HG02852 (cell line): ENCODE measurements around the gene ME3.

ENCODE experiments used
- ATAC-seq: cut with Tn5 transposase; IDR thresholded peaks from one replicate; pipeline ENCODE4 v1.9.1; 2021; ENCODE audit warnings: mild to moderate bottlenecking, moderate library complexity; ENCODE audit not compliant: unreplicated experiment

Gene ME3

DNA sequence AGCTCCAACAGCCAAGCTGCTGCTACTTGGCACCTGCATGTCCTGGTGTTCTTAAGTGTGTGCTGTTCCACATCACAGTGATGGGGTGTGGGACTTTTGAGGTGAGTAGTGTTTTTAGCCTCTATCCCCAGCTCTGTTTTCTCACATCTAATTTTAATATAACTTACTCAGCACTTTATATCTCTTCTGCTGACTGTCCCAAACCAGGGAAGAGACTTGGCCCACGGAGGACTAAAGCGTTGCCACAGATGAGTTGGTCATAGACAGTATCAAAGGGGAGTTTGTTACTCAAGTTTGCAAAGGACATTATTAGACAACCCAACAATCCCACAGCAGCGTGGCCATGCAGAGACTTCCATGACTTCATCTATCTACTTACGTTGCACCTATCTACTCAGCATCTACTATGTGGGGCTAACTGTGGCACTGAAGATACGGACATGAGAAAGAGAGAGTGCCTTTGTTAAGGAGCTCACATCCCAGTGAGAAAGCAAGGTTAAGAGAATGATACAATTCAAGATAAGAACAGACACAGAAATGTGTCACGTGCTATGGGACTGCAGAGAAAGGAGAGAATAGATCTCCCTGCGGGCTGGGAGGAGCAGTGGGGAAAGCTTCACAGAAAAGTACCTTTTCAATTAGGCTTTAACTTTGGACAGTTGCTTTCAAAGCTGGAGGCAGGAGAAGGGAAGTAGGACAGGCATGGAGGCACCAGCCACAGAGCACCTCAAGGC lies 82.4 kb downstream of the ME3 start:
- no peak for ATAC-seq

DNA sequence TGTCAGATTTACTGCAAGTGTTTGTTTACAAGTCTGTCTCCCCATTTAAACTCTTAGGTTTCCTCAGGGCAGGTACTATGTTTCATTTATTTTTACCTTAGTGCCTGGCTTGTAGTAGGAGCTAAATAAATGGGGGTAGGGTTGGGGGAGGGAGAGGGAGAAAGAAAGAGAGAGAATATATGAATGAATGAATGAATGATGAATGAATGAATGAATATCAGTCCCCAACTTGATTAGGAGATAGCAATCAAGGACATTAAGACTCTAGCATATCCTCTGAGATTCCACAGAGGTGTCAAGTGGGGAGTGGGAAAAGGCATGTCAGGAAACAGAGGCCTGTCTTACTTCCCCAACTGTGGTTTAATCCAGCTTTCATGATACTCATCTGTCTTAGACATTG lies 83.2 kb downstream of the ME3 start:
- ATAC-seq = no peak

DNA sequence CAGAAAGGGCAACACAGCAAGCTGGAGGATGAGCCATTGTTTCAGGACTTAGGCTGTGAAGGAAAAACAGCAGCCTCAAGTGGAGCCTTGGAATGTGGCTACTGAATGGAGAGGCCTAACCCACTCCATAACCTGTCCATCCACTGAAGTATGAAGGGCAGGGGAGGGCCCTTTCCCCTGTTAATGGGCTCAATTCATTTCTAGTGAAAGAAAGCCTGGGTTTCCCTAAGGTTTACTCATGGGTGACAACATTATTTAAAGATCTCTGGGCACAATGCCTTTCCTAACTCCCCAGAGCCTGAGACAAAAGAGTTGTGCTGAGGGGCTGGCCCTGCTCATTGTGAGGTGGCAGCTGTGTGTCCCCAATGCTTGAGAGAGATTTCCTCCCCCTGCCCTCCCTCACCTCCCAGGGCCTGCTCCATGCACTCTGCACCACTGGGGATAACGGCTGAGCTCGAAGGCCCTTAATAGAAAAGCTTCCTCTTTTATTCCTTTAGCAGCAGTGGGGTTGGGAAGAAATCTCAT lies 83.8 kb downstream of the ME3 start:
- no peak for ATAC-seq

- ATAC-seq = no peak
These were observed 84.9 kb downstream of the ME3 start for GRCh38 chr11:86587264-86588193.

GRCh38 chr11:86586307-86586706 lies 86.1 kb downstream of the ME3 start:
- no peak for ATAC-seq

DNA sequence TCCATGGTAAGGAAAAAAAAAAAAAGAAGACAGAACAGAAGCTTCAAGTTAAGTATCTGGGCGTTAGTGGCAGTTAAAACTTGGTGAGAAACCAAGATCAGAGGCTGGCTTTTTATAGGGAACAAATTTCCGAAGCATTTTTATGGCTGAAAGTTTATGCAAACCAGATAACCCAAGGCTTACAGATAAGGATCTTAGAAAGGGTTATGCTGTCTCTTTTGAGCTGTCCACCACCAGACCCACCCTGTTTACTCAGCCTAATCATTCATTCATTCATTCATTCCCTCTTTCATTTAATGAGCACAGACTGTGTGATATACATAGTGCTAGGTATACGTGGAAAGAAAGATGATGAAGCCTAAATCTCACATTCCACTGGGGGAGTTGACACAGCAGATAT lies 89.5 kb downstream of the ME3 start:
- ATAC-seq = no peak

DNA sequence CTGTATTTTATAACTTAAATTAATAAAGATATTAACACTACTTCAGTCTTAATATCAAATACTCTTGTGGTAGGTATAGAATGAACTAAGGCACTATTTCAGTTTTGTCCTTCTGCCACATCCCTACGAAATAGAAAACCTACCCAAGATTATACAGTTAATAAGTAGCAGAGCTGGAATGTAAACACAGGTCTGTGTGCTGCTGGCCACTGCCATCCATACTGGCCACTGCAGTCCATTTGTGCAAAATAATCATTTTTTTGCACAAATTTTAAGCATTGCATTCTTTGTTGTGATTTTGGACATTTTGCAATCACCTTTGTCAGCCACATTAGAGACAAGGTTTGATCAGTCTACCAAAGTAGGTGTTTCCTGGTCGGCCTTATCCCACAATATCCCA lies 91.9 kb downstream of the ME3 start:
- no peak for ATAC-seq

DNA sequence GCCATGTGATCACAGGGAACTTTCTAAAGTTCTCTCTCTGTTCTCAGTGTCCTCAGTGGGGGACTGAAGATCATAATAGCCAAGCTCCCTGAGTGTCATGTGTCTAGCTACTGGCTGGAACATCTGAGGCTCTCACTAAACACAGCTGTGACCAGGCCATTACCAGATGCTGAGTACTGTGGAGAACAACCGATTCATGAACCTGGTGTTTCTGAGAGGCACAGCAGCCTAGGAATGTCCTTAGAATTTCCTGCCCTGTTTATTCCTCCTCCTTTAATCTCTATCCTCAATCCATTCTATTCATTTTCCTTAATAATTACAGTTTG lies 93.0 kb downstream of the ME3 start:
- no peak for ATAC-seq

DNA sequence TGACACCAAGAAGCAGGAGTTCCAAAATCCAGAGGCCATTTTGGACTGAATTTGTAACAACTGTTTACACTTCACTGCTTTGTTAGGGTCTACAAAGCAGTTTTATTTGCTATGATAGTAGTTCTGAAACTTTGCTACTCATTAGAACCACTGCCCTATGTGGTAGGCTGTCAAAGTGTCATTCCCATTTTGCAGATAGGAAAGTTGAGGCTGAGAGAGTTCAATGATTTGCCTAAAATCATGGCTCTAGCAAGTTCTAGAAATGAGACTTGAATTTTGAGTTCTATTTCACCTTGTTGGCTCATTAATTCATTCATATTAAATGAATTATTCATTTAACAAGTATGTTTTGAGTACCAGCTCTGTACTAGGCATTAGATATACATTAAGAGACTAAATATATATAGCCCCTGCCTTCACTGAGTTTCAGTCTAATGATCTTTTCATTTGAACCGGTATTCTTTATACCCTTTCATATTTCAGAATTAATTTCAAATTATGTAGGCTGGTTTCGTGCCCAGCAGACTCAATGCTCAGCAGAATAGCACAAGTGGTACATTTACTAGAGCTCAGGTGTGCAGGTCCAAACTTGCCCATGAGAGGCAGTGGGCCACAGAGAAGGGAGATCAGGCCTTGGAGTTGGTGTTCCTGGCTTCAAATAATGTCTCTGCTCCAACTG lies 93.5 kb downstream of the ME3 start:
- no peak for ATAC-seq

- ATAC-seq = no peak
These were observed 94.5 kb downstream of the ME3 start for GRCh38 chr11:86577644-86578636.

DNA sequence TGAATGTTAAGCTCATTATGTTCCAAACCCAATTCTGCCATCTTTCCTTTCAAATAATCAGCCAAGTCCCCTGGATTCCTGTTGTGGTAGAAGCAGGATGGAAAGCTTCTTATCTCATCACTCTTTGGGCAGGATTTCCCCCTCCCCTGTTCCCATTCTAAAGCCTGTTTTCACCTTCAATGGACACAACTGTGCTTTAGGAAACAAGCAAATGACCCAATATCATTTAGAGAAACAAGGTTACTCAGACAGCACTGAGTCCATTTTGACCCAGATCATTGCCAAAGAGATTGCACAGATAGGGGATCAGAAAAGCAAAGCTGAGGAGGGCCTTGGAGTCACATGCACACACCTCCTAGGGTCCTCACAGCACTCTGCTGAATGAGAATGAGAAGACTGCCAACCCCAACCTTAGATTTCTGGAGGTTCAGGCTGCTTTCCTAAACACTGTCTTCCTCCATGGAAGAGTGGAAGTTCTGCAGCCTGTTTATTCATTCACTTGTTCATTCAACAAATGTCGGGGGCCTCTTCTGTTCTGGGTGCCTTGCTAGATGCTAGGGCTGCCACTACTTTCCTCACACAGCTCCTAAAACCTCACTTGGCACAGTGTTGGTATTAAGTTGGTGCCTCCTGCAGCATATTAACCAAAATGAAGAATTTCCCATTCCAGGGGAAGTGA lies 95.3 kb downstream of the ME3 start:
- no peak for ATAC-seq

- ATAC-seq = no peak
These were observed 96.5 kb downstream of the ME3 start for GRCh38 chr11:86575927-86576326.

- no peak for ATAC-seq
These were observed 97.1 kb downstream of the ME3 start for GRCh38 chr11:86575208-86575855.

- ATAC-seq = no peak
These were observed 97.8 kb downstream of the ME3 start for GRCh38 chr11:86574493-86575207.

DNA sequence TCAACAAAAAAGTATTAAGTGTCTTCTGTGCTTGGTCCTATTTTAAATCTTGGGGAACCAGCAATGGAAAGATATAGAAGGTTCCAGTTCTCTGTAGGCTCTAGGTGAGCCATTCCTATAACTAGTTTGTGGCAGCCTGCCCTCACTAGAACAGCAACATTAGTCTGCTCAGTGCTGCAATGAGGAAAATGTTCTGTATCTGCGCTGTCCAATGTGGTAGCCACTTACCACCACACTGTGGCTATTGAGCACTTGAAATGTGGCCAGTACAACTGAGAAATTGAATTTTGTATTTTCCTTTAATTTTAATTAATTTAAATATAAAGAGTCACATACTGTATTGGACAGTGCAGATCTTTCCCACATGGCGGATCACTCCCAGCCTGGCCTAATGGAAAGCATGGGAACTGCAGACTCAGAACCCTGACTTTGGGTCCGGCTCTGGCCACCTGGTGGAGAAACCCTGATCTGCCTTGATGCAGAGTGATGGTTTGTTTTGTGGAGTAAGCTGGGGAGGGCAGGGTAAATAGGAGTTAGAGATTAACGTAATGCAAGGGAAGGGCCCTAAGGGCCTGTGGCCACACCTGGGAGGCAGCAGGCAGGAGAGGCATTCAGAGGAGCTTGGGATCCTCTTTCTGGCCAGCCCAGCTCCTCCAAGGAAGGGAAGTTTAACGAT lies 101.0 kb downstream of the ME3 start:
- no peak for ATAC-seq

- ATAC-seq = no peak
These were observed 102.0 kb downstream of the ME3 start for GRCh38 chr11:86570451-86570850.

DNA sequence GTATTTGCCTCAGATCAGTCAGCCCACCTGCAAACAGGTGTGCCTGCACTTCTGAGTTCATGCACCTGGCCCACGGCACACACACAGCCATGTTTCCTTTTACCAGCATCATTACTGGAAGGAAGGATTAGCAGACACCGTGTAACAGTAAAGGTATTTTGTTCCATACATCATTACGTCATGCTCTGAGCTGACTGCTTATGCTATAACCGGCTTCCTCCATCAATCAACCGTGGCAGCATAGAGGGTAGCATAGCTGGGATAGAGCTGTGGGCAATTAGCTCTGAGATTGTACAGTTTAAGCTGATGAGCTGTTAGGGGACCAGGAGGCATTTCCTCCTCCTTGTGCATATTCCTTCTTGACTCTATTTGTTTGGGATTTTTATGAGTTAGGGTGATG lies 102.4 kb downstream of the ME3 start:
- ATAC-seq = no peak

- peak; percentile 50 for ATAC-seq
These were observed 103.3 kb downstream of the ME3 start for GRCh38 chr11:86569109-86569508.
